Stomach (tissue), 4 donors: ENCODE measurements around the gene POU2AF1.

ENCODE experiments used
- CTCF ChIP-seq, 7 experiments: fragments of 450-650 bp in 4 of 7; fragments of 200-600 bp in 3 of 7; sonication (generic) in 3 of 7; IDR thresholded peaks; one replicate each; pipeline ENCODE4 v1.5.1; 2016 to 2019; ENCODE audit warnings: antibody characterized with exemption in 7 of 7, control low read depth in 2 of 7, mild to moderate bottlenecking in 1 of 7
- EP300 ChIP-seq: sonication (generic); formaldehyde crosslinking; IDR thresholded peaks from one replicate; pipeline ENCODE4 v1.6.1; 2017; ENCODE audit warnings: antibody characterized with exemption
- POLR2A ChIP-seq, 4 donors: fragments of 450-650 bp; IDR thresholded peaks; one replicate each; pipeline ENCODE4 v1.6.1; 2016; ENCODE audit warnings: antibody characterized with exemption in 4 of 4, control low read depth in 2 of 4, mild to moderate bottlenecking in 1 of 4, moderate library complexity in 1 of 4
- POLR2AphosphoS5 ChIP-seq, 3 donors: sonication (generic); formaldehyde crosslinking; IDR thresholded peaks; one replicate each; pipeline ENCODE4 v1.6.1; 2016; ENCODE audit warnings: antibody characterized with exemption in 3 of 3

DNA sequence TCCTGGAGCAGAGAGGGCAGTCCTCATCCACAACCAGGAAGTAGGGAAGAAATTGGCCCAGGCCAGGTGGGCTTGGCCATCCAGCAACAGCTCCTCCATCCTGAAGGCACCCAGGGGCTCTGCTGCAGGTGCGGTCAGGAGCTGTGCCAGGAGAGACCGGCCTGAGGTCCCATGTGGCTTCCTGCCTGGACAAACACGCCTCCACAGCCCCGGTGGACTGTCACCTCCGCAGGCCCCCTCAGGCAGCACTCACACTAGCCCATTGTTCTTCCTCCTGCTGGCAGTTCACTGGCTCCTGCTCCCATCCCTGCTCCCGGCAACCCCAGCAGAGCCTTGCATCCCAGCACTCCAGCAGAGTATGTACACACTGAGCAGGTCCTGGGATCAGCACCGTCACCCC is 16.0 kb upstream of the POU2AF1 start:
- no peak for TF ChIP-seq CTCF (IDR thresholded peaks at IDR 0.05)
- TF ChIP-seq EP300, result no peak
- no peak for TF ChIP-seq POLR2AphosphoS5 (IDR thresholded peaks at IDR 0.05)
- TF ChIP-seq POLR2A (IDR thresholded peaks at IDR 0.05), result no peak
